K562 (cell line): ENCODE data around the gene TMEM131. TPM values are rescaled to one million over a fixed set of nuclear protein-coding genes. Genes with fewer than 3 reads are reported as not detected.

Experiments used
- ATAC-seq: fragments of 200-7000 bp; cut with Tn5 transposase; 3 replicates; pipeline ENCODE4 v1.9.1; 2020; ENCODE audit warnings: moderate library complexity
- BruUV-seq: library from RNA; stranded (reverse); fragments of 400-500 nt; replicated peaks from 2 replicates; lab custom pipeline; 2021; lab: Mats Ljungman, UMichigan
- CTCF ChIA-PET: fragments of 300-600 bp; formaldehyde crosslinking; extraction: SDS; loops from one replicate; lab custom pipeline; 2021; ENCODE audit warnings: low intra/inter-chr PET ratio; lab: Yijun Ruan, JAX
- POLR2A ChIA-PET: fragments of 300-600, 350-650 bp; sonication (Branson Sonifier 250); formaldehyde crosslinking; extraction: SDS; loops from one replicate; lab custom pipeline; 2021; ENCODE audit warnings: antibody characterized with exemption, inconsistent platforms; lab: Yijun Ruan, JAX
- DNase-seq, 4 experiments: peaks; one replicate each; pipeline versions ENCODE4 v3.0.0 to v3.0.0-alpha.2; 2011 to 2018; ENCODE audit warnings: low spot score in 3 of 4, mixed read lengths in 3 of 4; ENCODE audit errors: extremely low read depth in 1 of 4
- FAIRE-seq: peaks from 2 replicates; lab custom pipeline; 2011; peaks lifted over from hg19 to GRCh38; lab: Jason Lieb, UNC
- H2AFZ ChIP-seq: 2 replicates; pipeline ENCODE4 v1.6.0; 2011; ENCODE audit warnings: low read depth, low read length, control low read depth, inconsistent platforms
- H3K27ac ChIP-seq: fragments of 200-600 bp; 3 replicates; pipeline ENCODE4 v1.8.0; 2011; ENCODE audit warnings: low read depth, mild to moderate bottlenecking, control low read depth, inconsistent platforms, low read length, moderate library complexity, mixed read lengths; ENCODE audit errors: extremely low read depth
- H3K27me3 ChIP-seq, 2 experiments: fragments of 300-600 bp in 1 of 2; 2 replicates in 1 of 2; 3 replicates in 1 of 2; pipeline versions ENCODE4 v1.6.0 to v1.8.0; 2011; ENCODE audit warnings: inconsistent platforms in 2 of 2, low read length in 2 of 2, mild to moderate bottlenecking in 1 of 2, mixed read lengths in 1 of 2, moderate library complexity in 1 of 2; ENCODE audit not compliant: control insufficient read depth in 2 of 2, insufficient read depth in 2 of 2
- H3K36me3 ChIP-seq: fragments of 300-600 bp; 3 replicates; pipeline ENCODE4 v1.8.0; 2011; ENCODE audit warnings: mild to moderate bottlenecking, low read length, inconsistent platforms; ENCODE audit not compliant: control insufficient read depth, insufficient read depth
- H3K4me1 ChIP-seq, 2 experiments: fragments of 200-600 bp in 1 of 2; replicated peaks in 1 of 2; 2 replicates in 1 of 2; 3 replicates in 1 of 2; pipeline versions ENCODE4 v1.5.1 to v1.8.0; 2011; ENCODE audit warnings: inconsistent platforms in 2 of 2, low read length in 2 of 2, mild to moderate bottlenecking in 1 of 2, mixed read lengths in 1 of 2, moderate library complexity in 1 of 2; ENCODE audit not compliant: control insufficient read depth in 2 of 2, insufficient read depth in 2 of 2
- H3K4me2 ChIP-seq: 2 replicates; pipeline ENCODE4 v1.6.1; 2011; ENCODE audit warnings: low read length, control low read depth, inconsistent platforms, mixed read lengths; ENCODE audit not compliant: insufficient read depth
- H3K4me3 ChIP-seq: fragments of 200-600 bp; sonication (generic), shearing (Covaris generic); 2 replicates; pipeline ENCODE4 v1.5.1; 2016; ENCODE audit warnings: control low read depth, inconsistent platforms
- H3K79me2 ChIP-seq: fragments of 200-600 bp; 3 replicates; pipeline ENCODE4 v1.8.0; 2011; ENCODE audit warnings: low read length, inconsistent platforms; ENCODE audit not compliant: control insufficient read depth, insufficient read depth
- H3K9ac ChIP-seq, 2 experiments: 2 replicates each; pipeline versions ENCODE4 v1.6.0 to v1.6.1; 2011; ENCODE audit warnings: low read depth in 2 of 2, low read length in 2 of 2, control low read depth in 1 of 2, inconsistent platforms in 1 of 2, mild to moderate bottlenecking in 1 of 2, mixed read lengths in 1 of 2; ENCODE audit not compliant: insufficient read depth in 1 of 2
- H3K9me1 ChIP-seq: one replicate; pipeline ENCODE4 v1.6.0; 2011; ENCODE audit warnings: inconsistent platforms, mild to moderate bottlenecking, low read length, moderate library complexity; ENCODE audit not compliant: control insufficient read depth, insufficient read depth
- H3K9me3 ChIP-seq: replicated peaks from 2 replicates; pipeline ENCODE4 v1.5.1; 2011; ENCODE audit warnings: low read depth, low read length, inconsistent platforms; ENCODE audit not compliant: control insufficient read depth, insufficient read depth
- H4K20me1 ChIP-seq: replicated peaks from 2 replicates; pipeline ENCODE4 v1.6.1; 2011; ENCODE audit warnings: low read length, inconsistent platforms, mixed read lengths; ENCODE audit not compliant: control insufficient read depth, insufficient read depth
- BHLHE40 ChIP-seq: IDR thresholded peaks from 2 replicates; pipeline ENCODE4 v1.6.1; 2011; ENCODE audit warnings: low read length, improper control_type of control experiment
- POLR2G ChIP-seq: fragments of 200-400 bp; formaldehyde crosslinking; IDR thresholded peaks from 2 replicates; pipeline ENCODE4 v1.6.1; 2017; ENCODE audit warnings: low read depth, mild to moderate bottlenecking, antibody characterized with exemption, low read length, moderate library complexity
- SRSF3 ChIP-seq: fragments of 200-400 bp; formaldehyde crosslinking; IDR thresholded peaks from 2 replicates; pipeline ENCODE4 v1.6.1; 2016; ENCODE audit warnings: mild to moderate bottlenecking, low read length, moderate library complexity; ENCODE audit not compliant: insufficient read depth
- STAT6 ChIP-seq: sonication (generic); formaldehyde crosslinking; IDR thresholded peaks from 2 replicates; pipeline ENCODE4 v1.8.1; 2023; ENCODE audit warnings: mild to moderate bottlenecking, missing genetic modification reagents
- ZFX ChIP-seq: sonication (generic); formaldehyde crosslinking; IDR thresholded peaks from 2 replicates; pipeline ENCODE4 v1.8.0; 2022; ENCODE audit warnings: mild to moderate bottlenecking, missing genetic modification reagents, moderate library complexity
- ZNF165 ChIP-seq: fragments of 250-450 bp; sonication (Bioruptor Pico); IDR thresholded peaks from 2 replicates; pipeline ENCODE4 v1.4.0; 2020; ENCODE audit warnings: borderline replicate concordance
- ZNF239 ChIP-seq: fragments of 250-450 bp; sonication (Bioruptor Pico); IDR thresholded peaks from 2 replicates; pipeline ENCODE4 v1.4.0; 2020; ENCODE audit warnings: mild to moderate bottlenecking
- ZNF561 ChIP-seq: fragments of 450-650 bp; formaldehyde crosslinking; conservative IDR thresholded peaks from 2 replicates; pipeline ENCODE4 v1.4.0; 2020; ENCODE audit warnings: mild to moderate bottlenecking, moderate library complexity
- WGBS: fragments of 100-300 bp; shearing (Covaris generic); methylation state at CpG from one replicate; pipeline ENCODE4 v1.1.6; 2016; ENCODE audit warnings: low coverage, mixed read lengths; ENCODE audit not compliant: insufficient coverage; ENCODE audit errors: missing lambda C conversion rate; 5-methylcytosine and 5-hydroxymethylcytosine counted together
- in situ Hi-C: fragments of 300-500 bp; cut with MboI; formaldehyde crosslinking; loops from 4 replicates; pipeline ENCODE4 v1.15.0; 2018; ENCODE audit warnings: inconsistent platforms, mixed read lengths
- intact Hi-C: fragments of 100-400 bp; cut with micrococcal nuclease; formaldehyde crosslinking; loops from 2 replicates; pipeline ENCODE4 v1.14.2; 2022
- polyA plus RNA-seq, 8 experiments: library from polyadenylated mRNA; depleted of rRNA in 4 of 8; stranded (reverse) in 5 of 8; unstranded in 3 of 8; fragments of >200 nt; fragmentation: Nextera tagmentation in 2 of 8; fragmentation: Illumina TruSeq in 1 of 8; extraction: Ambion mirVana in 2 of 8; extraction: Trizol in 1 of 8; gene quantifications; 2 replicates each; pipeline versions ENCODE4 v1.2.1 to v1.2.3, GENCODE V29; 2011 to 2014; ENCODE audit warnings: inconsistent platforms in 1 of 8, missing spikeins in 1 of 8
- total RNA-seq, 7 experiments: library from RNA; depleted of rRNA in 6 of 7; stranded (reverse); fragments of >200 nt in 6 of 7; fragmentation: Illumina TruSeq in 2 of 7; extraction: Trizol in 2 of 7; gene quantifications; 2 replicates each; pipeline versions ENCODE4 v1.2.1 to v1.2.3, GENCODE V29; 2011 to 2021; ENCODE audit warnings: low replicate concordance in 1 of 7

The TMEM131 gene
- total and polyA plus RNA-seq, 9 of the 15 experiments (the other 6 are each of a cell fraction or from before 2014, with no cell fraction given), result 2.5 to 21.1 (median 12.4) TPM

DNA sequence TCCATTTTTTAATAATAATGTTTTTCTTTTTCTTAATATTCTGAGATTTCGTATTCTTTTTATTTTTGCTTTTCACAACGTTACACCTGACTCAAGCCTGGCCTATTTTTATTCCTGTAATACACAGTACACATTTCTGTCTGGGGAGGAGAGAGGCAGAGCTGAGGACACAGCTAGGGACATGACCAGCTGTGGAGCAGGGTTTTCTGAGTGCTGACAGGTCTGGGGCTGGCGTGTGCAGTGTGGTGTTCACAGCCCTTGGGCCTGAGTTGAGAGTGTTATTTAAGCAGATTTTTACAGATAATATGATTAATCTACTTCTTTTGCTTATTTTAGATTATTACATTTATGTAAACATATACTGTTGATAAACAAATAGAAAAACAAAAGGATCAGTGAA is 226.4 kb downstream of the TMEM131 start:
- no peak overlapping the region for H3K4me3 ChIP-seq
- WGBS, result 68% methylated on average over 3 of the region's 3 CpGs

DNA sequence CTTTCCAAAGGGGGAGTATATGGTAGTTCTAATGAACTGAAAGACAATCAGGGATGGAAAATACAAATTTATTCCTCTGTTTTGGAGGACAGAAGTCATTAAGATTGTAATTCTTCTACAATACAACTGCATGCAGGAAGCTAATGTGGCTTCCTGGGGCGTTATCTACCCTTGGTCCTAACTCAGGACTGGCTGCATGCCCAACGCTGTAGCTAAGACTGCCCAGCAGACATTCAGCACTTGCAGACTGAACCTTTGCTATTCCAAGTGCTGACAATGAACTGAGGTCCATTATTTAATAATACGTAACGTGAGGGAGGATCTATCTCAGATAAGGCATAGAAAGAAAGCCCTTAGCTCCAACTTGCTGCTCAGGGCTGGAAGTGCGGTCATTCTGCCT is 229.2 kb downstream of the TMEM131 start:
- Histone ChIP-seq H2AFZ (no peak overlapping the region), H3K4me2 (no peak overlapping the region), H3K9ac (no peak overlapping the region), H3K9me1 (no peaks in the 10 kb centered on the region), H3K27ac (no peak overlapping the region), H3K27me3 (no peaks in the 10 kb centered on the region), H4K20me1 (no peaks in the 10 kb centered on the region), H3K36me3 (peaks cover 37% of the 10 kb centered on the region; the same call in 2 of the 3 replicates), H3K4me1 (no peaks in the 10 kb centered on the region; a peak in 1 of 5 replicates), H3K4me3 (no peak overlapping the region), H3K79me2 (no peaks in the 10 kb centered on the region), H3K9me3 (no peaks in the 10 kb centered on the region)
- in situ Hi-C loops, result no loop called here
- TF ChIP-seq STAT6 (CRISPR knock-in tag) (no peak), ZNF165 (CRISPR knock-in tag) (no peak), ZNF239 (no peak), POLR2G (no peak), BHLHE40 (no peak)
- FAIRE-seq (no peak), DNase-seq (no peak), ATAC-seq (no peak)
- ChIA-PET POLR2A (interaction anchor here (1.0 to 1.3 kb wide), 2 partner anchors 9 to 26 kb away, joined by 3 read pairs; no protein-coding TSS in a partner anchor), CTCF (no interaction called here)
- WGBS, result 82% methylated on average over 5 of the region's 5 CpGs
- intact Hi-C loops, result no loop called here
- BruUV-seq, result no TSS peak

More for the DNA sequence above, 226.4 kb downstream of the TMEM131 start:
- intact Hi-C loops (no loop called here), in situ Hi-C loops (no loop called here)
- no peaks in the 10 kb centered on the region for H3K79me2 ChIP-seq
- TF ChIP-seq ZNF561 (no peak), POLR2G (no peak), SRSF3 (no peak), ZFX (CRISPR knock-in tag) (no peak)
- DNase-seq (no peak), FAIRE-seq (no peak), ATAC-seq (no peak)
- H2AFZ ChIP-seq, result no peak overlapping the region
- no peaks in the 10 kb centered on the region for H3K27me3 ChIP-seq
- POLR2A ChIA-PET, result interaction anchor here (0.5 kb wide), 1 partner anchor 656 kb away, joined by 4 read pairs; no protein-coding TSS in a partner anchor
- H3K36me3 ChIP-seq, result peaks cover 50% of the 10 kb centered on the region; the same call in 1 of the 3 replicates
- H3K9ac ChIP-seq, result no peak overlapping the region
- H3K4me2 ChIP-seq, result no peak overlapping the region
- CTCF ChIA-PET, result no interaction called here
- H4K20me1 ChIP-seq, result no peaks in the 10 kb centered on the region
- no peak overlapping the region for H3K27ac ChIP-seq
- H3K9me3 ChIP-seq, result no peaks in the 10 kb centered on the region
- no peaks in the 10 kb centered on the region for H3K4me1 ChIP-seq
- H3K9me1 ChIP-seq, result no peaks in the 10 kb centered on the region
- BruUV-seq, result no TSS peak
